Right cardiac atrium (tissue), 5 donors: ENCODE measurements around the gene TGFBR3. TPM values are rescaled to one million over a fixed set of nuclear protein-coding genes. Genes with fewer than 3 reads are reported as not detected.

Experiments
- ATAC-seq, 2 donors: fragments of 200-7000 bp; cut with Tn5 transposase; one replicate each; pipeline versions ENCODE4 v1.8.0 to v1.9.1; 2020; ENCODE audit warnings: moderate library complexity in 2 of 2, mild to moderate bottlenecking in 1 of 2
- DNase-seq, 3 donors: peaks; one replicate each; pipeline ENCODE4 v3.0.0-alpha.2; 2020
- H3K27ac ChIP-seq: one replicate; pipeline ENCODE4 v1.5.1; 2013; ENCODE audit warnings: mild to moderate bottlenecking, low read length, control low read depth, moderate library complexity
- H3K27me3 ChIP-seq: one replicate; pipeline ENCODE4 v1.6.1; 2013; ENCODE audit not compliant: control insufficient read depth, insufficient read depth
- H3K4me1 ChIP-seq: one replicate; pipeline ENCODE4 v1.6.1; 2013; ENCODE audit warnings: low read length; ENCODE audit not compliant: control insufficient read depth, insufficient read depth
- H3K4me3 ChIP-seq: one replicate; pipeline ENCODE4 v1.5.1; 2013; ENCODE audit warnings: low read length, control low read depth
- H3K9me3 ChIP-seq: one replicate; pipeline ENCODE4 v1.6.1; 2013; ENCODE audit warnings: low read length; ENCODE audit not compliant: control insufficient read depth
- WGBS: extraction: QIAGEN DNeasy Blood & Tissue Kit; methylation state at CpG from one replicate; pipeline ENCODE4 v1.1.7; 2013; 5-methylcytosine and 5-hydroxymethylcytosine counted together
- intact Hi-C, 4 donors: fragments of 100-400 bp; cut with DNase I; formaldehyde crosslinking; loops; one replicate each; pipeline versions ENCODE4 v1.11.0 to v1.14.0; 2022 to 2023
- polyA plus RNA-seq: library from polyadenylated mRNA; stranded (reverse); fragments of 200-250 nt; gene quantifications from one replicate; pipeline ENCODE4 v1.2.3, GENCODE V29; 2013
- total RNA-seq, 4 donors: library from RNA; stranded (reverse); fragmentation: NEBNext Ultra II Directional; extraction: Animal tissue kit (Norgen Biotek cat#: 25700); gene quantifications; one replicate each; pipeline ENCODE4 v1.2.1, GENCODE V29; 2021
- donor health status: healthy with polysubstance abuse.
- donor health status: DM: no; HTN: yes; CAD: no.
- donor health status: DM: no; HTN: no; CAD: no.
- donor health status: DM: no; HTN: yes; CAD: no; lungs with severe emphysema.
- donor health status: DM: yes; HTN: yes; CAD: no.

The TGFBR3 gene
- total and polyA plus RNA-seq, 5 donors, result 14.5 to 52.4 (median 38.9) TPM

- H3K27ac ChIP-seq, result no peak overlapping the region
- ATAC-seq, result no peak
- no peak overlapping the region for H3K4me3 ChIP-seq
- no peak for DNase-seq
- H3K27me3 ChIP-seq, result no peaks in the 10 kb centered on the region
- intact Hi-C loops, result loop anchor here in 1 of 4 donors (10.0 kb wide), 1 partner anchor 102 kb away; no protein-coding TSS in a partner anchor
- peaks cover 19% of the 10 kb centered on the region for H3K4me1 ChIP-seq
- 75% methylated on average over 8 of the region's 8 CpGs for WGBS
- H3K9me3 ChIP-seq, result no peaks in the 10 kb centered on the region
Measured at GRCh38 chr1:91806769-91807700, 78.9 kb downstream of the TGFBR3 start.

- H3K27me3 ChIP-seq, result no peaks in the 10 kb centered on the region
- peaks cover 19% of the 10 kb centered on the region for H3K4me1 ChIP-seq
- intact Hi-C loops, result loop anchor here in 1 of 4 donors (10.0 kb wide), 1 partner anchor 101 kb away; no protein-coding TSS in a partner anchor
- WGBS, result 36% methylated on average over 8 of the region's 8 CpGs
- H3K9me3 ChIP-seq, result no peaks in the 10 kb centered on the region
- H3K27ac ChIP-seq, result no peak overlapping the region
- no peak overlapping the region for H3K4me3 ChIP-seq
- DNase-seq (peak in 1 of 3 donors; percentile 69), ATAC-seq (no peak)
Measured at GRCh38 chr1:91806181-91806768, 79.7 kb downstream of the TGFBR3 start.

GRCh38 chr1:91805311-91805801 is 80.6 kb downstream of the TGFBR3 start:
- ATAC-seq, result peak in 1 of 2 donors; percentile 12
- intact Hi-C loops, result loop anchor here in 1 of 4 donors (10.0 kb wide), 1 partner anchor 101 kb away; no protein-coding TSS in a partner anchor
- 80% methylated on average over 8 of the region's 8 CpGs for WGBS
- no peaks in the 10 kb centered on the region for H3K27me3 ChIP-seq
- H3K9me3 ChIP-seq, result no peaks in the 10 kb centered on the region
- H3K27ac ChIP-seq, result no peak overlapping the region
- H3K4me1 ChIP-seq, result peaks cover 19% of the 10 kb centered on the region
- no peak overlapping the region for H3K4me3 ChIP-seq
- DNase-seq, result no peak

GRCh38 chr1:91804546-91805023 is 81.4 kb downstream of the TGFBR3 start:
- peak in 1 of 2 donors; percentile 6 for ATAC-seq
- Histone ChIP-seq H3K27me3 (no peaks in the 10 kb centered on the region), H3K27ac (no peak overlapping the region), H3K9me3 (no peaks in the 10 kb centered on the region), H3K4me1 (peaks cover 22% of the 10 kb centered on the region), H3K4me3 (no peak overlapping the region)
- intact Hi-C loops, result loop anchor here in 1 of 4 donors (10.0 kb wide), 1 partner anchor 100 kb away; no protein-coding TSS in a partner anchor
- no peak for DNase-seq
- WGBS, result 80% methylated on average over 13 of the region's 13 CpGs

- Histone ChIP-seq H3K27ac (no peak overlapping the region), H3K4me1 (peaks cover 25% of the 10 kb centered on the region), H3K4me3 (no peak overlapping the region), H3K9me3 (no peaks in the 10 kb centered on the region), H3K27me3 (no peaks in the 10 kb centered on the region)
- intact Hi-C loops, result loop anchor here in 1 of 4 donors (10.0 kb wide), 1 partner anchor 99 kb away; no protein-coding TSS in a partner anchor
- 53% methylated on average over 6 of the region's 6 CpGs for WGBS
- ATAC-seq (peak; percentile 7), DNase-seq (no peak)
Measured at GRCh38 chr1:91803847-91804545, 82.0 kb downstream of the TGFBR3 start.

DNA sequence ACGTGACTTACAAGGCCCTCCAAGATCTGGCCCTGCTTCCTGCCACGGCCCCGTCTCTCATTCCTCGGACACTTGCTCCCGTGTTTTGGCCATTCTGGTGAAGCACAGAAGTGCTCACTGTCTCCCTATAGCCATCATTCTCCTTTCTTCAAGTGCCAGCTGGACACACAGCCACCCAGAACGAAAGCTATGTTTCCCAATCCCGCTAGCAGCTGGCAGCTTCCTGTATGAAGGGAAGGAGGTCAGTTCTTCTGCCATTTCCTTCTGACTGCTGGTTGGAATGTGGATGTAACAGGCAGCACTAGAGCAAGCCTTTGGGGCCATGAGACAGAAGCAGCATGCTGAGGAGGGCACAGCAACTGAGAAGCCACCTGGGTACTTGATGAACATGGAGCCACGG is 82.8 kb downstream of the TGFBR3 start:
- H3K27ac ChIP-seq, result no peak overlapping the region
- no peaks in the 10 kb centered on the region for H3K9me3 ChIP-seq
- no peak overlapping the region for H3K4me3 ChIP-seq
- intact Hi-C loops, result loop anchor here in 1 of 4 donors (10.0 kb wide), 1 partner anchor 98 kb away; no protein-coding TSS in a partner anchor
- ATAC-seq (peak; percentile 6 to 12), DNase-seq (peak in 2 of 3 donors; percentile 46 to 50)
- WGBS, result 70% methylated on average over 8 of the region's 8 CpGs
- peaks cover 34% of the 10 kb centered on the region for H3K4me1 ChIP-seq
- H3K27me3 ChIP-seq, result no peaks in the 10 kb centered on the region

DNA sequence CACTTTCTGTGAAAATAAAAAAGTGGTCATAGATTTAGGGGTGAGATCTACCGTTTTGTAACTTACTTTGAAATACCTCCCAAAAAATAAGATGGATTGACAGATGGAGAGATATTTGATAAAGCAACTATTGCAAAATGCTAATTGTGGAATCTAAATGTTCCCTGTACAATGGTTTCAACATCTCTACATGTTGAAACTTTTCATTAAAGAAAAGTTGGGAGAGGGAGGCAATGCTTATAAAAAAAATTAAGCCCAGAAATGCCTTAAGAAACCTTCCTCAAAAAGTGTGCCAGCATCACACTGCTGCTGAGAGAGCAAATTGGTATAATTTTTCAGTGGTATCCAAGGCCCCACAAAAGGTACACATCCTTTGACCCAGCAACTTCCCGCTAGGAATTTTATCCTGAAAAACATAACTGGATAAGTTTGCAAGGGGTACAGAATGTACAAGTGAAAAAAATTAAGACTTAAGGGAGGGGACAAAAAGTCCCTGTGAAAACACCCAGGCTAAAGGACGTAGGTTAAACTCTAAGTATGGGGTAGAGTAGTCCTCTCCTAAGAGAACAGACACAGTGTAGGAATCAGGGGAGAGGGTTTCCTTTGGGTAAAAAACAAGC is 84.3 kb downstream of the TGFBR3 start:
- intact Hi-C loops, result loop anchor here in 1 of 4 donors (10.0 kb wide), 1 partner anchor 97 kb away; no protein-coding TSS in a partner anchor

GRCh38 chr1:91799863-91800262 is 86.1 kb downstream of the TGFBR3 start:
- H3K4me1 ChIP-seq, result peaks cover 35% of the 10 kb centered on the region
- no peak for ATAC-seq
- no peaks in the 10 kb centered on the region for H3K9me3 ChIP-seq
- 76% methylated on average over 3 of the region's 3 CpGs for WGBS
- intact Hi-C loops, result loop anchor here in 1 of 4 donors (10.0 kb wide), 1 partner anchor 95 kb away; no protein-coding TSS in a partner anchor
- DNase-seq, result no peak
- no peak overlapping the region for H3K27ac ChIP-seq
- H3K27me3 ChIP-seq, result no peaks in the 10 kb centered on the region
- no peak overlapping the region for H3K4me3 ChIP-seq

More for the DNA sequence above, 84.3 kb downstream of the TGFBR3 start:
- no peaks in the 10 kb centered on the region for H3K27me3 ChIP-seq
- no peak for ATAC-seq
- H3K9me3 ChIP-seq, result no peaks in the 10 kb centered on the region
- no peak for DNase-seq
- H3K4me1 ChIP-seq, result peaks cover 35% of the 10 kb centered on the region
- 73% methylated on average over 3 of the region's 3 CpGs for WGBS
- no peak overlapping the region for H3K27ac ChIP-seq
- H3K4me3 ChIP-seq, result no peak overlapping the region

DNA sequence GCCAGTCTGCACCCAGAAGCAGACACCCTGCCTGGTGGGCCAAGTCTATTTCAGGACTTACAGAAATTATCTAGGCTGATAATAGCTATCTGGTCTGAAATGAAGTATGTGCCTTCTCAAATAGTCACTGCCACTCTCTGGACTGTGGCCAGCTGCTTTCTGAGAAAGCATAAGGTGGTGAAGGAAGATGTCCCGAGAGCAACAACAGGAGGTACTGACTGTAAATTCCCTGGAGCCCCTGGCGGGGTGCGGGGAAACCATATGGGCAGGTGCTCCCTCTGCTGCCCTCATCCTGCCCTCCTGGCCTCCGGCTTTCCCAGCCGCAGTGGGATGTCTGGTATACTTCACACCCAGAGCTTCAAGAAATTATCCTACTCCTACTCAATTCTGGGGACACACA is 86.8 kb downstream of the TGFBR3 start:
- Histone ChIP-seq H3K4me3 (no peak overlapping the region), H3K27ac (peak overlapping the region; percentile 60), H3K27me3 (no peaks in the 10 kb centered on the region), H3K9me3 (no peaks in the 10 kb centered on the region), H3K4me1 (peaks cover 28% of the 10 kb centered on the region)
- ATAC-seq (peak in 1 of 2 donors; percentile 8), DNase-seq (peak in 1 of 3 donors; percentile 71)
- WGBS, result 60% methylated on average over 5 of the region's 5 CpGs
- intact Hi-C loops, result no loop called here

GRCh38 chr1:91798740-91799139 is 87.2 kb downstream of the TGFBR3 start:
- WGBS, result 18% methylated on average over 2 of the region's 2 CpGs
- Histone ChIP-seq H3K4me3 (no peak overlapping the region), H3K27me3 (no peaks in the 10 kb centered on the region), H3K4me1 (peaks cover 24% of the 10 kb centered on the region), H3K9me3 (no peaks in the 10 kb centered on the region), H3K27ac (peak overlapping the region; percentile 60)
- DNase-seq (no peak), ATAC-seq (peak; percentile 65 to 69)
- intact Hi-C loops, result no loop called here
